Panc1 (cell line): Measurements from ENCODE around the gene APRT. TPM values are rescaled to one million over a fixed set of nuclear protein-coding genes. Genes with fewer than 3 reads are reported as not detected.

Experiments used
- ATAC-seq: fragments of 200-7000 bp; cut with Tn5 transposase; 2 replicates; pipeline ENCODE4 v1.9.1; 2020; ENCODE audit warnings: mild to moderate bottlenecking, moderate library complexity
- BruUV-seq: library from RNA; stranded (reverse); fragments of 400-500 nt; replicated peaks from 2 replicates; lab custom pipeline; 2021; lab: Mats Ljungman, UMichigan
- CTCF ChIA-PET: fragments of 300-600 bp; sonication (Branson Sonifier 250); formaldehyde crosslinking; loops from one replicate; lab custom pipeline; 2022; ENCODE audit warnings: antibody characterized with exemption; lab: Charles Lee
- POLR2A ChIA-PET: fragments of 300-600 bp; sonication (Branson Sonifier 250); formaldehyde crosslinking; loops from one replicate; lab custom pipeline; 2022; ENCODE audit warnings: antibody characterized with exemption; lab: Charles Lee
- DNase-seq: peaks from one replicate; pipeline ENCODE4 v3.0.0-alpha.2; 2010; ENCODE audit warnings: low read depth, low spot score
- H3K27ac ChIP-seq: 2 replicates; pipeline ENCODE4 v1.5.1; 2011; ENCODE audit warnings: mild to moderate bottlenecking, low read length, inconsistent platforms
- H3K27me3 ChIP-seq: fragments of 200-500 bp; sonication (Bioruptor generic); 2 replicates; pipeline ENCODE4 v1.6.0; 2014; ENCODE audit warnings: low read length, inconsistent platforms; ENCODE audit not compliant: control insufficient read depth, insufficient read depth
- H3K36me3 ChIP-seq: fragments of 200-500 bp; sonication (Bioruptor generic); 2 replicates; pipeline ENCODE4 v1.5.1; 2014; ENCODE audit warnings: inconsistent platforms, mild to moderate bottlenecking, low read length, moderate library complexity; ENCODE audit not compliant: control insufficient read depth, insufficient read depth
- H3K4me1 ChIP-seq: 2 replicates; pipeline ENCODE4 v1.5.1; 2011; ENCODE audit warnings: inconsistent platforms, mild to moderate bottlenecking, low read length, moderate library complexity; ENCODE audit not compliant: control insufficient read depth, insufficient read depth
- H3K4me3 ChIP-seq, 2 experiments: 2 replicates each; pipeline ENCODE4 v1.5.1; 2011 to 2012; ENCODE audit warnings: low read depth in 2 of 2, low read length in 2 of 2, mild to moderate bottlenecking in 2 of 2, inconsistent platforms in 1 of 2, moderate library complexity in 1 of 2
- H3K9me3 ChIP-seq: fragments of 200-500 bp; sonication (Bioruptor generic); 2 replicates; pipeline ENCODE4 v1.5.1; 2014; ENCODE audit warnings: low read depth, mild to moderate bottlenecking, inconsistent platforms, low read length, moderate library complexity; ENCODE audit not compliant: control insufficient read depth, insufficient read depth
- POLR2AphosphoS5 ChIP-seq: IDR thresholded peaks from 2 replicates; pipeline ENCODE4 v1.6.1; 2012; ENCODE audit warnings: mild to moderate bottlenecking, low read depth, low read length, moderate library complexity
- SIN3A ChIP-seq: IDR thresholded peaks from 2 replicates; pipeline ENCODE4 v1.6.1; 2012; ENCODE audit warnings: low read depth, mild to moderate bottlenecking, low read length, moderate library complexity, borderline replicate concordance; ENCODE audit not compliant: insufficient read depth
- TCF7L2 ChIP-seq: IDR thresholded peaks from 2 replicates; pipeline ENCODE4 v1.6.1; 2011; ENCODE audit warnings: mild to moderate bottlenecking, low read depth, low read length, inconsistent platforms
- in situ Hi-C: cut with HindIII; loops from 2 replicates; pipeline ENCODE4 v1.10.0; 2016; ENCODE audit warnings: low sequenced_read_pairs, low pct_unique_long_range_greater_than_20kb
- intact Hi-C: fragments of 100-400 bp; cut with micrococcal nuclease; formaldehyde crosslinking; loops from one replicate; pipeline ENCODE4 v1.10.0; 2022; ENCODE audit not compliant: unreplicated experiment
- total RNA-seq: library from RNA; stranded (reverse); gene quantifications from one replicate; pipeline ENCODE4 v1.2.1, GENCODE V29; 2021; ENCODE audit not compliant: unreplicated experiment
- TF ChIP-seq, protein P1 (sequence below), 2 experiments: IDR thresholded peaks; 2 replicates each; pipeline ENCODE4 v1.6.1; 2011 to 2012; ENCODE audit warnings: low read depth in 2 of 2, control low read depth in 1 of 2, low read length in 1 of 2, mild to moderate bottlenecking in 1 of 2, moderate library complexity in 1 of 2; ENCODE audit not compliant: insufficient read depth in 1 of 2
- TF ChIP-seq, protein P2 (sequence below): fragments of 450-650 bp; IDR thresholded peaks from 2 replicates; pipeline ENCODE4 v1.5.1; 2017; ENCODE audit warnings: mild to moderate bottlenecking

APRT gene
- total RNA-seq, 1 experiment from 2014 or later: 231 TPM

DNA sequence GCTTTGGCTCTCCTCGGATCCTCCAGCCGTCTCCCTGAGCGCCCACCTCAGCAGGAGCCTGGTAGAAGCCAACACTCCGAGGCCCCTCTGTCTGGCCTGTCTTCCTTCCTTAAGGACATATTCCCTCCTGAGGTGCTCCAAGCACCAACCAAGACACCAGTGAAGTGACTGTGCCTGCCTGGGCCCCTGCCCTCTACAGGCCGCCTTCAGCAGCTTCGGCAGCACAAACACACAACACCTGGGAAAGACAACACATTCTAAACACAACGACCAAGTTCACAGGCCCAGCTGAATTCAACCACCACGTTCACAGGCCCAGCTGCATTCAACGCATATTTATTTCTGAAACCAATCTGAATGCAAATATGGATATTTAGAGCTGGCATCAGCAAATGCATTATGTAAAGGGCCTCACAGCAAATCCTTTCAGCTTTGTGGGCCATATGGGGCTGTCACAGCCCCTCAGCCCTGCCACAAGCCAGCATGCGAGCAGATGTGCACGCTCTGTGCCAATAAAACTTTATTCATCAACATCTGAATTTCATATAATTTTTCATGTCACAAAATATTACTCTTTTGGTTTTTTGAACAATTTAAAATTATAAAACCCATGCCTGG lies 32.8 kb upstream of the APRT start:
- BruUV-seq: no TSS peak
- CTCF ChIA-PET: interaction anchor here (0.5 kb wide), 1 partner anchor 298 kb away, joined by 4 read pairs; no protein-coding TSS in a partner anchor
- POLR2A ChIA-PET: no interaction called here
- H3K9me3 ChIP-seq: no peaks in the 10 kb centered on the region
- H3K27me3 ChIP-seq: no peaks in the 10 kb centered on the region
- H3K4me1 ChIP-seq: no peaks in the 10 kb centered on the region
- in situ Hi-C loops: no loop called here
- TF ChIP-seq, protein P1, sequence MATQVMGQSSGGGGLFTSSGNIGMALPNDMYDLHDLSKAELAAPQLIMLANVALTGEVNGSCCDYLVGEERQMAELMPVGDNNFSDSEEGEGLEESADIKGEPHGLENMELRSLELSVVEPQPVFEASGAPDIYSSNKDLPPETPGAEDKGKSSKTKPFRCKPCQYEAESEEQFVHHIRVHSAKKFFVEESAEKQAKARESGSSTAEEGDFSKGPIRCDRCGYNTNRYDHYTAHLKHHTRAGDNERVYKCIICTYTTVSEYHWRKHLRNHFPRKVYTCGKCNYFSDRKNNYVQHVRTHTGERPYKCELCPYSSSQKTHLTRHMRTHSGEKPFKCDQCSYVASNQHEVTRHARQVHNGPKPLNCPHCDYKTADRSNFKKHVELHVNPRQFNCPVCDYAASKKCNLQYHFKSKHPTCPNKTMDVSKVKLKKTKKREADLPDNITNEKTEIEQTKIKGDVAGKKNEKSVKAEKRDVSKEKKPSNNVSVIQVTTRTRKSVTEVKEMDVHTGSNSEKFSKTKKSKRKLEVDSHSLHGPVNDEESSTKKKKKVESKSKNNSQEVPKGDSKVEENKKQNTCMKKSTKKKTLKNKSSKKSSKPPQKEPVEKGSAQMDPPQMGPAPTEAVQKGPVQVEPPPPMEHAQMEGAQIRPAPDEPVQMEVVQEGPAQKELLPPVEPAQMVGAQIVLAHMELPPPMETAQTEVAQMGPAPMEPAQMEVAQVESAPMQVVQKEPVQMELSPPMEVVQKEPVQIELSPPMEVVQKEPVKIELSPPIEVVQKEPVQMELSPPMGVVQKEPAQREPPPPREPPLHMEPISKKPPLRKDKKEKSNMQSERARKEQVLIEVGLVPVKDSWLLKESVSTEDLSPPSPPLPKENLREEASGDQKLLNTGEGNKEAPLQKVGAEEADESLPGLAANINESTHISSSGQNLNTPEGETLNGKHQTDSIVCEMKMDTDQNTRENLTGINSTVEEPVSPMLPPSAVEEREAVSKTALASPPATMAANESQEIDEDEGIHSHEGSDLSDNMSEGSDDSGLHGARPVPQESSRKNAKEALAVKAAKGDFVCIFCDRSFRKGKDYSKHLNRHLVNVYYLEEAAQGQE (IDR thresholded peaks at IDR 0.05; ENCODE audit: insufficient read depth in 1 of 2, low read depth in 2 of 2, low read length in 1 of 2): no peak
- TF ChIP-seq SIN3A (no peak), TCF7L2 (no peak), POLR2AphosphoS5 (no peak)
- TF ChIP-seq, protein P2, sequence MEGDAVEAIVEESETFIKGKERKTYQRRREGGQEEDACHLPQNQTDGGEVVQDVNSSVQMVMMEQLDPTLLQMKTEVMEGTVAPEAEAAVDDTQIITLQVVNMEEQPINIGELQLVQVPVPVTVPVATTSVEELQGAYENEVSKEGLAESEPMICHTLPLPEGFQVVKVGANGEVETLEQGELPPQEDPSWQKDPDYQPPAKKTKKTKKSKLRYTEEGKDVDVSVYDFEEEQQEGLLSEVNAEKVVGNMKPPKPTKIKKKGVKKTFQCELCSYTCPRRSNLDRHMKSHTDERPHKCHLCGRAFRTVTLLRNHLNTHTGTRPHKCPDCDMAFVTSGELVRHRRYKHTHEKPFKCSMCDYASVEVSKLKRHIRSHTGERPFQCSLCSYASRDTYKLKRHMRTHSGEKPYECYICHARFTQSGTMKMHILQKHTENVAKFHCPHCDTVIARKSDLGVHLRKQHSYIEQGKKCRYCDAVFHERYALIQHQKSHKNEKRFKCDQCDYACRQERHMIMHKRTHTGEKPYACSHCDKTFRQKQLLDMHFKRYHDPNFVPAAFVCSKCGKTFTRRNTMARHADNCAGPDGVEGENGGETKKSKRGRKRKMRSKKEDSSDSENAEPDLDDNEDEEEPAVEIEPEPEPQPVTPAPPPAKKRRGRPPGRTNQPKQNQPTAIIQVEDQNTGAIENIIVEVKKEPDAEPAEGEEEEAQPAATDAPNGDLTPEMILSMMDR: no peak
- ATAC-seq: peak; percentile 53; the same call in 1 of the 2 replicates
- no peak for DNase-seq
- H3K27ac ChIP-seq: no peak overlapping the region
- intact Hi-C loops: no loop called here
- no peaks in the 10 kb centered on the region for H3K36me3 ChIP-seq
- H3K4me3 ChIP-seq: no peak overlapping the region

DNA sequence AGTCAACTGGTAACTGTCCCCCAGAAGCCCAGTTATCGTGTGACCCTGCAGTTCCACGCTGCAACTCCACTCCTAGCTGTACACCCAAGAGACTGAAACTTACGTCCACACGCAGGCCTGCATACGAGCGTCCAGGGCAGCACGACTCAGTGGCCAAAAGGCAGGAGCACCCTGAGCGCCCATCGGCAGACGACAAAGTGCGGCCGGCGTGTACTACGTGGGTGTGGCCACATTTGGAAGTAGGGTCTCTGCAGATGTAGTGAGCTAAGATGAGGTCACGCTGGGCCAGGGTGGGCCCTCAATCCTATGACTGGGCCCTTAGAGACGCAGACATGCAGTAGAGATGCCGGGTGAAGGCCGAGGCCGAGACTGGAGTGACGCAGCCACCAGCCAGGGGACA lies 31.5 kb upstream of the APRT start:
- no TSS peak for BruUV-seq
- intact Hi-C loops (no loop called here), in situ Hi-C loops (no loop called here)
- ATAC-seq (no peak), DNase-seq (no peak)
- Histone ChIP-seq H3K4me3 (no peak overlapping the region), H3K4me1 (no peaks in the 10 kb centered on the region), H3K9me3 (no peaks in the 10 kb centered on the region), H3K36me3 (no peaks in the 10 kb centered on the region), H3K27ac (no peak overlapping the region), H3K27me3 (no peaks in the 10 kb centered on the region)
- POLR2A ChIA-PET: no interaction called here
- no peak for TF ChIP-seq TCF7L2
- TF ChIP-seq, protein P1 (IDR thresholded peaks at IDR 0.05; ENCODE audit: insufficient read depth in 1 of 2, low read depth in 2 of 2, low read length in 1 of 2): no peak
- TF ChIP-seq, protein P2: no peak
- no peak for TF ChIP-seq POLR2AphosphoS5
- no peak for TF ChIP-seq SIN3A
- CTCF ChIA-PET: interaction anchor here (0.7 kb wide), 1 partner anchor 30 kb away, joined by 12 read pairs; no protein-coding TSS in a partner anchor
